ENCODE results near the gene ZNF383. TPM values are rescaled to one million over a fixed set of nuclear protein-coding genes. Genes with fewer than 3 reads are reported as not detected.

Gene ZNF383
- polyA plus RNA-seq, 1 of the 3 experiments (the other 2 are of a cell fraction): 2.0 TPM

DNA sequence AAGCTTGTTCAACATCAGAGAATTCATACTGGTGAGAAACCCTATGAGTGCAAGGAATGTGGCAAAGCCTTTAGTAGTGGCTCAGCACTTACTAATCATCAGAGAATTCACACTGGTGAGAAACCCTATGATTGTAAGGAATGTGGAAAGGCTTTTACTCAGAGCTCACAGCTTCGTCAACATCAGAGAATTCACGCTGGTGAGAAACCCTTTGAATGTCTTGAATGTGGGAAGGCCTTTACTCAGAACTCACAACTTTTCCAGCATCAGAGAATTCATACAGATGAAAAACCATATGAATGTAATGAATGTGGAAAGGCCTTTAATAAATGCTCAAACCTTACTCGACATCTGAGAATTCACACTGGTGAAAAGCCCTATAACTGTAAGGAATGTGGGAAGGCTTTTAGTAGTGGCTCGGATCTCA, 25.2 kb downstream of the ZNF383 start (continued):
- TF ChIP-seq NRF1 (IDR thresholded peaks at IDR 0.05; ENCODE audit: low read depth, low read length): no peak
- TF ChIP-seq RFX5 (IDR thresholded peaks at IDR 0.05; ENCODE audit: low read length): no peak
- no peak for TF ChIP-seq GABPA (IDR thresholded peaks at IDR 0.05; ENCODE audit: low read depth)
- no peak for TF ChIP-seq ELF1 (IDR thresholded peaks at IDR 0.05)
- TF ChIP-seq TEAD4 (IDR thresholded peaks at IDR 0.05; ENCODE audit: borderline replicate concordance, insufficient read depth): no peak
- TF ChIP-seq, protein P1, sequence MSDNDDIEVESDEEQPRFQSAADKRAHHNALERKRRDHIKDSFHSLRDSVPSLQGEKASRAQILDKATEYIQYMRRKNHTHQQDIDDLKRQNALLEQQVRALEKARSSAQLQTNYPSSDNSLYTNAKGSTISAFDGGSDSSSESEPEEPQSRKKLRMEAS (IDR thresholded peaks at IDR 0.05; ENCODE audit: low read depth): no peak

DNA sequence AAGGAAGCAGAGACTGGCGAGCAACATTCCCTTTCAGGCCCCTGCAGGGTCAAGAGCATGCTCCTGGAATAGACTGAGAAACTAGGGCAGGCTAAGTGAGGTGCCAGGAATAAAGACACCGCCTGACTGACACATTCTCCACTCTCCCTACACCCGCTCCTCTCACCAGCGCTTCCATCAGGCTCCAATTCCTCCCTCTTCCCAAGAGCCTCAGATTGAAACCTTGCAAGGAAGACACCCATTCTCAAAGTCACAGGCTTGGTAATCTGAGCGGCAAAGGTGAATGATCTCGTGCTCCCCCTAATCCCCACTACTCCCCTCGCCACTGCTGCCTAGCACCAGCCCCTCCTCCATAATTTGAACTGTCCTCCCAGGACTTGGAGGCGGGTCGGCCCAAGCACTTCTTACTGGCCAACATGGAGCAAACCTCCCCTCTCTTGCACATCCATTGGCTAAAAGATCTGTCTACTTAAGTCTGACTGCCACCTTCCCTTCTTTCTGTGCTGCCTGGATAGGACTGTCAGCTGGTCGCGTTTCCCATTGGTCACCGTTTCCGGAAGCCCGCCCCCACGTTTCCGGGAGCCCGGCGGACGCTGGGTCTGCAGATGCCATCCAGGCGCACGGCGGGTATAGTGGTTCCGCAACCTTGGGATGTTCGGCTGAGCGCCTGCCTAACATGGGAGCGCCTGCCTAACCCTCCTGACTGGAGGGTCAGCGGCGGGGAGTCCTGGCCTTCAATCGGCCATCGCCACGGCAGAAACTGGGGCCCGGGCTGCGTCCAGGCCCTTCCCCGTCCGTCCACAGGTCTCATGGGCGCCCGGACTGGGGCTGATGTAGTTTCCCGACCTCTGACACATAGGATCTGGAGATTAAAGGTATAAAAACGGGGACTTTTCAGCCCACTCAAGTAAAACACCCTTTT, 33.6 kb downstream of the ZNF383 start:
- H3K79me2 ChIP-seq (ENCODE audit: insufficient read depth): no peaks in the 10 kb centered on the region; the same call in 1 of the 2 replicates
- peak overlapping the region; percentile 73 for H3K4me2 ChIP-seq
- H3F3A ChIP-seq (replicated peaks; ENCODE audit: insufficient read depth): peaks cover 13% of the 10 kb centered on the region
- peak; percentile 92 for DNase-seq
- ChIA-PET POLR2A (interaction anchor here (0.6 to 0.8 kb wide), 3 partner anchors 34 to 612 kb away, joined by 3 to 5 read pairs (median 3); partner anchors contain the start of gene ZNF383), CTCF (no interaction called here)
- 11% methylated on average over 31 of the region's 39 CpGs for WGBS (ENCODE audit: low lambda C conversion rate)
- no peaks in the 10 kb centered on the region for H3K9me2 ChIP-seq
- peaks cover 0 to 6% of the 10 kb centered on the region in 2 experiments; a peak in 1 of 4 replicates for H3K4me1 ChIP-seq (ENCODE audit: control insufficient read depth in 1 of 2, insufficient read depth in 2 of 2, low read depth in 1 of 2, low read length in 1 of 2)
- H4K20me1 ChIP-seq (ENCODE audit: insufficient read depth): no peaks in the 10 kb centered on the region
- peak overlapping the region; percentile 63 for H2AFZ ChIP-seq (ENCODE audit: low read depth)
- peak overlapping the region; percentile 59 for H3K9ac ChIP-seq
- no peaks in the 10 kb centered on the region for H3K27me3 ChIP-seq (ENCODE audit: insufficient read depth)
- peaks cover 16% of the 10 kb centered on the region; the same call in 1 of the 2 replicates for H3K9me3 ChIP-seq
- peaks cover 10 to 11% of the 10 kb centered on the region in 2 experiments for H3K36me3 ChIP-seq (replicated peaks in 1 of 2; ENCODE audit: control insufficient read depth in 1 of 2, insufficient read depth in 2 of 2, low read length in 1 of 2)
- peak overlapping the region in 1 of 2 experiments; percentile 71; a peak in 2 of 4 replicates for H3K27ac ChIP-seq (ENCODE audit: low read depth in 2 of 2, low read length in 1 of 2)
- peak overlapping the region; percentile 69 to 79 for H3K4me3 ChIP-seq (ENCODE audit: low read depth in 2 of 2, low read length in 1 of 2)
- no peak; the same call in 1 of the 2 replicates for TF ChIP-seq USF1 (IDR thresholded peaks at IDR 0.05; ENCODE audit: borderline replicate concordance, low read depth)
- TF ChIP-seq YY1 (IDR thresholded peaks at IDR 0.05; ENCODE audit: low read depth): peak; percentile 33; the same call in 1 of the 2 replicates
- peak; percentile 86 for TF ChIP-seq TAF1 (IDR thresholded peaks at IDR 0.05; ENCODE audit: borderline replicate concordance, low read depth, low read length)
- no peak for TF ChIP-seq FOSL2 (IDR thresholded peaks at IDR 0.05; ENCODE audit: borderline replicate concordance, low read depth)
- TF ChIP-seq ZBTB33 (IDR thresholded peaks at IDR 0.05; ENCODE audit: borderline replicate concordance, low read depth): no peak
- no peak for TF ChIP-seq JUND (IDR thresholded peaks at IDR 0.05)
- no peak for TF ChIP-seq FOXJ3 (CRISPR knock-in tag; IDR thresholded peaks at IDR 0.05)
- peak; percentile 97 for TF ChIP-seq GABPA (IDR thresholded peaks at IDR 0.05; ENCODE audit: low read depth)
- no peak for TF ChIP-seq NRF1 (IDR thresholded peaks at IDR 0.05; ENCODE audit: low read depth, low read length)
- TF ChIP-seq REST (IDR thresholded peaks at IDR 0.05; ENCODE audit: low read depth, low read length): 0 out of 2 replicates have a peak, but pooled peaks have one; percentile 30
- TF ChIP-seq TCF12 (IDR thresholded peaks at IDR 0.05): peak; percentile 40; the same call in 1 of the 2 replicates
- TF ChIP-seq EP300 (IDR thresholded peaks at IDR 0.05; ENCODE audit: borderline replicate concordance in 1 of 2, low read depth in 1 of 2, low read length in 1 of 2): no peak
- no peak for TF ChIP-seq RXRA (IDR thresholded peaks at IDR 0.05; ENCODE audit: borderline replicate concordance, low read depth)
- no peak for TF ChIP-seq RAD21 (IDR thresholded peaks at IDR 0.05; ENCODE audit: low read length)
- 0 out of 2 replicates have a peak, but pooled peaks have one; percentile 45 for TF ChIP-seq RFX5 (IDR thresholded peaks at IDR 0.05; ENCODE audit: low read length)
- TF ChIP-seq RCOR1 (IDR thresholded peaks at IDR 0.05; ENCODE audit: low read length): no peak
- TF ChIP-seq, protein P2, sequence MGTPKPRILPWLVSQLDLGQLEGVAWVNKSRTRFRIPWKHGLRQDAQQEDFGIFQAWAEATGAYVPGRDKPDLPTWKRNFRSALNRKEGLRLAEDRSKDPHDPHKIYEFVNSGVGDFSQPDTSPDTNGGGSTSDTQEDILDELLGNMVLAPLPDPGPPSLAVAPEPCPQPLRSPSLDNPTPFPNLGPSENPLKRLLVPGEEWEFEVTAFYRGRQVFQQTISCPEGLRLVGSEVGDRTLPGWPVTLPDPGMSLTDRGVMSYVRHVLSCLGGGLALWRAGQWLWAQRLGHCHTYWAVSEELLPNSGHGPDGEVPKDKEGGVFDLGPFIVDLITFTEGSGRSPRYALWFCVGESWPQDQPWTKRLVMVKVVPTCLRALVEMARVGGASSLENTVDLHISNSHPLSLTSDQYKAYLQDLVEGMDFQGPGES (IDR thresholded peaks at IDR 0.05; ENCODE audit: low read depth, low read length): peak; percentile 63
- TF ChIP-seq MEF2A (IDR thresholded peaks at IDR 0.05; ENCODE audit: borderline replicate concordance, low read depth): no peak

All from SK-N-SH (cell line).